Amniotic epithelial cell (primary cell): ENCODE results near the gene C1R.

ENCODE experiments used
- DNase-seq: peaks from one replicate; pipeline ENCODE4 v3.0.0-alpha.2; 2010; ENCODE audit warnings: low read depth

C1R gene

GRCh38 chr12:7092229-7092985, at the start of gene C1R:
Gene C1R (minus strand): TSS chr12:7092445. CDS start chr12:7092388, 57 bp downstream.
- DNase-seq: peak; percentile 88

GRCh38 chr12:7141351-7142005, 49.2 kb upstream of the C1R start:
- no peak for DNase-seq

- DNase-seq: no peak
These were observed 47.0 kb upstream of the C1R start for GRCh38 chr12:7139200-7139599.

- no peak for DNase-seq
These were observed 45.7 kb upstream of the C1R start for GRCh38 chr12:7137908-7138307.

GRCh38 chr12:7136676-7137075, 44.4 kb upstream of the C1R start:
- no peak for DNase-seq

GRCh38 chr12:7136071-7136470, 43.8 kb upstream of the C1R start:
- no peak for DNase-seq

GRCh38 chr12:7134396-7135166, 42.3 kb upstream of the C1R start:
- no peak for DNase-seq

- DNase-seq: no peak
These were observed 39.2 kb upstream of the C1R start for GRCh38 chr12:7131502-7131866.

- DNase-seq: peak; percentile 51
These were observed 38.7 kb upstream of the C1R start for GRCh38 chr12:7130701-7131501.

GRCh38 chr12:7129872-7130691, 37.8 kb upstream of the C1R start, which contains the start of gene CLSTN3:
Gene CLSTN3 (plus strand): TSS chr12:7130371. CDS start chr12:7130649, 278 bp downstream.
- peak; percentile 57 for DNase-seq

GRCh38 chr12:7129287-7129871, 37.1 kb upstream of the C1R start:
- DNase-seq: no peak

GRCh38 chr12:7128681-7129286, 36.5 kb upstream of the C1R start, which contains the start of gene RBP5:
Gene RBP5 (minus strand): TSS chr12:7128889. CDS start chr12:7128775, 114 bp downstream.
- no peak for DNase-seq

- DNase-seq: no peak
These were observed 35.8 kb upstream of the C1R start for GRCh38 chr12:7127916-7128626.

GRCh38 chr12:7125632-7126227, 33.5 kb upstream of the C1R start:
- DNase-seq: no peak

GRCh38 chr12:7123806-7124522, 31.7 kb upstream of the C1R start:
- no peak for DNase-seq

- DNase-seq: no peak
These were observed 30.8 kb upstream of the C1R start for GRCh38 chr12:7122811-7123769.

GRCh38 chr12:7121324-7121723, 29.1 kb upstream of the C1R start:
- no peak for DNase-seq
